Endothelial cell of umbilical vein (primary cell): ENCODE data around the gene SORT1.

Experiments used
- EZH2 ChIP-seq: IDR thresholded peaks from 2 replicates; pipeline ENCODE4 v1.6.1; 2012; ENCODE audit warnings: borderline replicate concordance, low read depth, mild to moderate bottlenecking, moderate library complexity, low read length, inconsistent platforms; ENCODE audit not compliant: severe bottlenecking
- GATA2 ChIP-seq: IDR thresholded peaks from 2 replicates; pipeline ENCODE4 v1.7.0; 2011; ENCODE audit warnings: low read depth, mild to moderate bottlenecking, moderate library complexity, mixed read lengths, low read length; ENCODE audit not compliant: insufficient read length, insufficient read depth
- POLR2A ChIP-seq: IDR thresholded peaks from 2 replicates; pipeline ENCODE4 v1.6.1; 2012; ENCODE audit warnings: low read depth, mild to moderate bottlenecking, control low read depth, low read length
- TF ChIP-seq, protein P1 (sequence below): IDR thresholded peaks from 2 replicates; pipeline ENCODE4 v1.6.1; 2011; ENCODE audit not compliant: insufficient read depth, insufficient read length
- TF ChIP-seq, protein P2 (sequence below), 2 donors: IDR thresholded peaks; 1 replicate in 1 of 2; 2 replicates in 1 of 2; pipeline ENCODE4 v1.5.1; 2011; ENCODE audit warnings: low read length in 2 of 2, mild to moderate bottlenecking in 2 of 2, moderate library complexity in 2 of 2, control low read depth in 1 of 2, inconsistent platforms in 1 of 2, low read depth in 1 of 2; ENCODE audit not compliant: insufficient read depth in 1 of 2; ENCODE audit errors: extremely low read depth in 1 of 2

DNA sequence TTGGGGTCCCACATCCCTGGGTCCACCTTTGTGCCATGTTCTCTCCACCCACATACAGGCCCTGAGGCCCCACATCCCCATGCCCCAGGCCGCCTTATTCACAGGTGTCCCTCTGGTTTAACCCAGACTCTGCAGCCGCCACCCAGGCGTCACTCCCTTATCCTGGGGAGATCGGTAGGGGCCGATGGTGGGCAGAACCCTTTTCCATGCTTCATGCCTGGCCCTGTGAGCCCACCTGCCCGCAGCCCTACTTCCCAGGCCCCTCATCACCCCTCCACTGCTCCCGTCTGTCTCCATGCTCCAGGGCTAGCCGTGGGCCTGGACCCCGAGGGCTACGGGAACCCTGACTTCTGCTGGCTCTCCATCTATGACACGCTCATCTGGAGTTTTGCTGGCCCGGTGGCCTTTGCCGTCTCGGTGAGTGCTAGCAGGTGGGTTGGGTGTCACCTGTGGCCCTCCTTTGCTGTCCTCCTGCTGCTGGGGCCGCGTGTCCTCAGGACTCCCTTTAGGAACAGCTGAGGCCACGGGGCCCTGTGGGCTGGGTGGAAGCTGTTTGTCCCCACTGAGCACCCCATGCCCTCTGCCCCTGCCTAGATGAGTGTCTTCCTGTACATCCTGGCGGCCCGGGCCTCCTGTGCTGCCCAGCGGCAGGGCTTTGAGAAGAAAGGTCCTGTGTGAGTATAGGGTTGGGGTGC is 126.9 kb downstream of the SORT1 start:
- TF ChIP-seq, protein P1, sequence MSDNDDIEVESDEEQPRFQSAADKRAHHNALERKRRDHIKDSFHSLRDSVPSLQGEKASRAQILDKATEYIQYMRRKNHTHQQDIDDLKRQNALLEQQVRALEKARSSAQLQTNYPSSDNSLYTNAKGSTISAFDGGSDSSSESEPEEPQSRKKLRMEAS = no peak
- TF ChIP-seq EZH2 (no peak), POLR2A (no peak), GATA2 (no peak)
- TF ChIP-seq, protein P2, sequence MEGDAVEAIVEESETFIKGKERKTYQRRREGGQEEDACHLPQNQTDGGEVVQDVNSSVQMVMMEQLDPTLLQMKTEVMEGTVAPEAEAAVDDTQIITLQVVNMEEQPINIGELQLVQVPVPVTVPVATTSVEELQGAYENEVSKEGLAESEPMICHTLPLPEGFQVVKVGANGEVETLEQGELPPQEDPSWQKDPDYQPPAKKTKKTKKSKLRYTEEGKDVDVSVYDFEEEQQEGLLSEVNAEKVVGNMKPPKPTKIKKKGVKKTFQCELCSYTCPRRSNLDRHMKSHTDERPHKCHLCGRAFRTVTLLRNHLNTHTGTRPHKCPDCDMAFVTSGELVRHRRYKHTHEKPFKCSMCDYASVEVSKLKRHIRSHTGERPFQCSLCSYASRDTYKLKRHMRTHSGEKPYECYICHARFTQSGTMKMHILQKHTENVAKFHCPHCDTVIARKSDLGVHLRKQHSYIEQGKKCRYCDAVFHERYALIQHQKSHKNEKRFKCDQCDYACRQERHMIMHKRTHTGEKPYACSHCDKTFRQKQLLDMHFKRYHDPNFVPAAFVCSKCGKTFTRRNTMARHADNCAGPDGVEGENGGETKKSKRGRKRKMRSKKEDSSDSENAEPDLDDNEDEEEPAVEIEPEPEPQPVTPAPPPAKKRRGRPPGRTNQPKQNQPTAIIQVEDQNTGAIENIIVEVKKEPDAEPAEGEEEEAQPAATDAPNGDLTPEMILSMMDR (IDR thresholded peaks at IDR 0.05; ENCODE audit: extremely low read depth in 1 of 2, insufficient read depth in 1 of 2, low read depth in 1 of 2, low read length in 2 of 2) = no peak
